PC-9 (cell line): Measurements from ENCODE around the gene CECR2.

Experiments
- EZH2 ChIP-seq: fragments of 200-600 bp; sonication (generic); IDR thresholded peaks from 2 replicates; pipeline ENCODE4 v1.8.0; 2017; ENCODE audit warnings: antibody characterized with exemption, low read depth
- TF ChIP-seq, protein P1 (sequence below): fragments of 200-600 bp; sonication (generic); conservative IDR thresholded peaks from 2 replicates; pipeline ENCODE4 v1.6.1; 2017; ENCODE audit warnings: mixed run types, antibody characterized with exemption, mild to moderate bottlenecking, moderate library complexity

GRCh38 chr22:17337639-17338038 lies 31.6 kb upstream of the CECR2 start:
- TF ChIP-seq, protein P1, sequence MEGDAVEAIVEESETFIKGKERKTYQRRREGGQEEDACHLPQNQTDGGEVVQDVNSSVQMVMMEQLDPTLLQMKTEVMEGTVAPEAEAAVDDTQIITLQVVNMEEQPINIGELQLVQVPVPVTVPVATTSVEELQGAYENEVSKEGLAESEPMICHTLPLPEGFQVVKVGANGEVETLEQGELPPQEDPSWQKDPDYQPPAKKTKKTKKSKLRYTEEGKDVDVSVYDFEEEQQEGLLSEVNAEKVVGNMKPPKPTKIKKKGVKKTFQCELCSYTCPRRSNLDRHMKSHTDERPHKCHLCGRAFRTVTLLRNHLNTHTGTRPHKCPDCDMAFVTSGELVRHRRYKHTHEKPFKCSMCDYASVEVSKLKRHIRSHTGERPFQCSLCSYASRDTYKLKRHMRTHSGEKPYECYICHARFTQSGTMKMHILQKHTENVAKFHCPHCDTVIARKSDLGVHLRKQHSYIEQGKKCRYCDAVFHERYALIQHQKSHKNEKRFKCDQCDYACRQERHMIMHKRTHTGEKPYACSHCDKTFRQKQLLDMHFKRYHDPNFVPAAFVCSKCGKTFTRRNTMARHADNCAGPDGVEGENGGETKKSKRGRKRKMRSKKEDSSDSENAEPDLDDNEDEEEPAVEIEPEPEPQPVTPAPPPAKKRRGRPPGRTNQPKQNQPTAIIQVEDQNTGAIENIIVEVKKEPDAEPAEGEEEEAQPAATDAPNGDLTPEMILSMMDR = no peak
- TF ChIP-seq EZH2 = no peak
